LoVo (cell line): ENCODE results near the gene STPG2.
A peak's percentile ranks its signal among the peaks of the same experiment; 100 is the strongest.

Source experiments
- DNase-seq: peaks from one replicate; pipeline ENCODE4 v3.0.0-alpha.2; 2016; ENCODE audit warnings: low spot score

STPG2 gene

GRCh38 chr4:97812768-97813167, 330.5 kb downstream of the STPG2 start:
- no peak for DNase-seq

GRCh38 chr4:97786306-97786920, 356.9 kb downstream of the STPG2 start:
- DNase-seq: no peak

- no peak for DNase-seq
Measured at GRCh38 chr4:97778174-97778573, 365.1 kb downstream of the STPG2 start.

- no peak for DNase-seq
Measured at GRCh38 chr4:97774347-97774989, 368.8 kb downstream of the STPG2 start.

GRCh38 chr4:97770222-97770621, 373.1 kb downstream of the STPG2 start:
- DNase-seq: no peak

- no peak for DNase-seq
Measured at GRCh38 chr4:97762115-97762512, 381.2 kb downstream of the STPG2 start.

- no peak for DNase-seq
Measured at GRCh38 chr4:97761445-97762114, 381.7 kb downstream of the STPG2 start.

- DNase-seq: no peak
Measured at GRCh38 chr4:97759785-97760184, 383.5 kb downstream of the STPG2 start.

GRCh38 chr4:97752599-97752998, 390.7 kb downstream of the STPG2 start:
- DNase-seq: no peak

- DNase-seq: no peak
Measured at GRCh38 chr4:97747945-97748344, 395.3 kb downstream of the STPG2 start.

- peak; percentile 20 for DNase-seq
Measured at GRCh38 chr4:97720869-97721432, 422.3 kb downstream of the STPG2 start.

- DNase-seq: no peak
Measured at GRCh38 chr4:97691111-97691605, 452.1 kb downstream of the STPG2 start.

GRCh38 chr4:97670703-97671269, 472.5 kb downstream of the STPG2 start:
- no peak for DNase-seq

GRCh38 chr4:97665553-97665952, 477.7 kb downstream of the STPG2 start:
- DNase-seq: no peak

GRCh38 chr4:97664741-97665140, 478.5 kb downstream of the STPG2 start:
- no peak for DNase-seq

- DNase-seq: no peak
Measured at GRCh38 chr4:97662133-97662532, 481.1 kb downstream of the STPG2 start.

- DNase-seq: no peak
Measured at GRCh38 chr4:97656044-97656720, 487.1 kb downstream of the STPG2 start.

- no peak for DNase-seq
Measured at GRCh38 chr4:97653701-97654100, 489.6 kb downstream of the STPG2 start.

- no peak for DNase-seq
Measured at GRCh38 chr4:97646997-97647396, 496.3 kb downstream of the STPG2 start.

GRCh38 chr4:97645071-97645821, 498.0 kb downstream of the STPG2 start:
- DNase-seq: no peak

GRCh38 chr4:97643179-97643578, 500.1 kb downstream of the STPG2 start:
- no peak for DNase-seq
